Activated T-helper 1 cell treated with anti-CD3 and anti-CD28 coated beads, Interleukin-12 subunit alpha, Interleukin-12 subunit beta, Interleukin-2, Interleukin-4 antibody, amounts not matched to agents 30 ng/mL and 10 ng/mL and 1 ng/mL, durations not matched to agents 14 hours and 24 hours and 36 hours (primary cell): ENCODE data around the gene TRIM52. TPM values are rescaled to one million over a fixed set of nuclear protein-coding genes. Genes with fewer than 3 reads are reported as not detected.
"Not testable (repeated sequence)": the region's sequence is repeated elsewhere in the genome, so short reads cannot be mapped to it uniquely, and the experiment has no call there.

Experiments used
- DNase-seq: peaks from one replicate; pipeline ENCODE4 v3.0.0; 2021; ENCODE audit warnings: low spot score
- H3K27ac Mint-ChIP-seq: one replicate; pipeline ENCODE4 v1.8.0; 2021; ENCODE audit warnings: mild to moderate bottlenecking, mixed read lengths
- H3K27me3 Mint-ChIP-seq: one replicate; pipeline ENCODE4 v1.8.0; 2022; ENCODE audit warnings: mild to moderate bottlenecking, moderate library complexity, mixed read lengths; ENCODE audit not compliant: insufficient read depth
- H3K36me3 Mint-ChIP-seq: one replicate; pipeline ENCODE4 v1.8.0; 2021; ENCODE audit warnings: low read depth, mixed read lengths
- H3K4me1 Mint-ChIP-seq: one replicate; pipeline ENCODE4 v1.8.0; 2021; ENCODE audit warnings: low read depth, mixed read lengths
- H3K4me3 Mint-ChIP-seq: one replicate; pipeline ENCODE4 v1.8.0; 2021; ENCODE audit warnings: mild to moderate bottlenecking, moderate library complexity, mixed read lengths
- H3K9me3 Mint-ChIP-seq: one replicate; pipeline ENCODE4 v1.8.0; 2021; ENCODE audit warnings: mixed read lengths
- intact Hi-C: fragments of 100-400 bp; cut with micrococcal nuclease; formaldehyde crosslinking; loops from one replicate; pipeline ENCODE4 v1.15.1; 2024
- total RNA-seq: library from RNA; stranded (reverse); gene quantifications from 2 replicates; pipeline ENCODE4 v1.2.3, GENCODE V29; 2022

Gene TRIM52
- total RNA-seq, 1 donor from 2014 or later = 15.3 TPM

DNA sequence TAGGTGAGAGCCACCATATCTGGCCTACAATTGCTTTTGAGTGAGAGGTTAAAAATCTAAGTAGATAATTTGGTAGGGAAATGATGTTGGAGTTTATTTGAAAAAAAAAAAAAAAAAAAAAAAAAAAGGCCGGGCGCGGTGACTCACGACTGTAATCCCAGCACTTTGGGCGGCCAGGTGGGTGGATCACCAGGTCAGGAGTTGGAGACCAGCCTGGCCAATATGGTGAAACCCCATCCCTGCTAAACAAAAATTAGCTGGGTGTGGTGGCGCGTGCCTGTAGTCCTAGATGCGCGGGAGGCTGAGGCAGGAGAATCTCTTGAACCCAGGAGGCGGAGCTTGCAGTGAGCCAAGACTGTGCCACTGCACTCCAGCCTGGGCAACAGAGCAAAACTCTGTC, 46.7 kb downstream of the TRIM52 start:
- H3K27me3 Mint-ChIP-seq, intact Hi-C loops, H3K9me3 Mint-ChIP-seq, H3K27ac Mint-ChIP-seq, H3K4me3 Mint-ChIP-seq, DNase-seq, H3K36me3 Mint-ChIP-seq: not testable (repeated sequence)
- peaks cover 24% of the 10 kb centered on the region for H3K4me1 Mint-ChIP-seq

DNA sequence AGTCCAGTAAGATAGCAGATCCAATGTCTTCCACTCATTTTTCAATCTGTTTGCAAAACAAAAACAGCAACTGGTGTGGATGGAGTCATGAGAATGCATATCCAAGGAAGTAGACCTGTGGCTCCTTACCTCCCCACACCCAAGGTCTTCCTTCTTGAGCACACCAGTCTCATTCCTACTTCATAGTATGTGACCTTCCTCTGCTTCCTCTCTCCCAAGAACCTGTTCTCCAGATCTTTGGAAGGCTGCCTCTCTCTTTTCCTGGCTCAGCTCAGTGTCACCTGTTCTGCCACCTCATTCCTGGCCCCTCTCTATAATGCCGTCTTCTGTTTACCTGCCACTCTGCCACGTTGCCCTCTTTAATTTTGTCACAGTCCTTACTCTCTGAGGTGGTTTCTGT, 48.0 kb downstream of the TRIM52 start:
- no peak for DNase-seq
- intact Hi-C loops = no loop called here
- Mint-ChIP-seq H3K36me3 (no peaks in the 10 kb centered on the region), H3K27ac (no peak overlapping the region), H3K4me3 (no peak overlapping the region), H3K4me1 (peaks cover 22% of the 10 kb centered on the region), H3K27me3 (peaks cover 6% of the 10 kb centered on the region), H3K9me3 (no peaks in the 10 kb centered on the region)

DNA sequence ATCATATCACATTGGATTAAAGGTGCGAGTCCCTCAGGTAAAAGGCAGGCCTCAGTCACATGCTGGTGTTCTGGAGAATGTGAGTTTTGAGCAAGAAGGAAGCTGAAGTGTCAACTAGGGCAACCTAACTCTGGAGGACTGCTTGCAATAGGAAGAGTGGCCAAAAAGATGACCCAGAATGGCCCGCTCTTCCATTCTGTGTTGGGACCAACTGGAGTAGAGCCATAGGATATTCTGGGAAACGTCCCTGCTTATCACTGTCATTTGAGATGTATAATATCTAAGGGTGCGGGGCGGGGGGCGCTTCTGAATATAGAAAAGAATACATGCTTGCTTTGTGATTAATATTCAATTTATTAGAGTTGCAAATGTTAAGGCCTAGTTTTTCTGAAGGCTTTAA, 48.9 kb downstream of the TRIM52 start:
- Mint-ChIP-seq H3K27me3 (peaks cover 7% of the 10 kb centered on the region), H3K27ac (no peak overlapping the region), H3K4me1 (peaks cover 21% of the 10 kb centered on the region), H3K4me3 (no peak overlapping the region), H3K9me3 (no peaks in the 10 kb centered on the region), H3K36me3 (no peaks in the 10 kb centered on the region)
- intact Hi-C loops = no loop called here
- no peak for DNase-seq

DNA sequence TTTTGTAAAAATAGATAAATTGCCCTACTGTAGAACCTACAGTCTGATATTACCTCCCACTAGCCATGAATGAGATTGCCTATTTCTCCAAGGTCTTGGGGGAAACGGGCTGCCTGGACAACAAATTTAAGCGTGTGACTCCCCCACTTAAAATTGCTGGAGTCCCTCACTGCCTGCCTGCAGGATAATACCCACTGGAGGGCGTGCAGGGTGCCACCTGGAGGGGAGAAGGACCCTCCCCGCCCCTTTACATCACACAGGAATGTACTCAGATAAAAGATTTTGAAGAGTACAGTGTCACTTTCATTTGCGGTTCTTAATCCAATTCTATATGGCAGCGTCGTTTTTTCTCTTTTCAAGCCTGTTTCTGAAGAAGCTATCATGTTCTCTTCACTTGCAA, 49.7 kb downstream of the TRIM52 start:
- no peak overlapping the region for H3K4me3 Mint-ChIP-seq
- no peak overlapping the region for H3K27ac Mint-ChIP-seq
- no peaks in the 10 kb centered on the region for H3K9me3 Mint-ChIP-seq
- peaks cover 23% of the 10 kb centered on the region for H3K4me1 Mint-ChIP-seq
- intact Hi-C loops = no loop called here
- no peak for DNase-seq
- peaks cover 11% of the 10 kb centered on the region for H3K27me3 Mint-ChIP-seq
- peaks cover 3% of the 10 kb centered on the region for H3K36me3 Mint-ChIP-seq

DNA sequence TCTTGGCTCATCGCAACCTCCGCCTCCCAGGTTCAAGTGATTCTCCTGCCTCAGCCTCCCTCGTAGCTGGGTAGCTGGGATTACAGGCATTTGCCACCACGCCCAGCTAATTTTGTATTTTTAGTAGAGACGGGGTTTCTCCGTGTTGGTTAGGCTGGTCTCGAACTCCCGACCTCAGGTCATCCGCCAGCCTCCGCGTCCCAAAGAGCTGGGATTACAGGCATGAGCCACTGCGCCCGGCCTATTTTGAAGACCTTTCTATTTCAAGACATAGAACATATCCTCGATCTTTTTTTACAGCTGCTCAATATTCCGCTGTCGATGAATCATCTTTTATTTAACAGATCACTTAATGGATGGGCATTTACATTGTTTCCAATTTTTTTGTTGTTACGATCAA, 50.2 kb downstream of the TRIM52 start:
- H3K27ac Mint-ChIP-seq, H3K9me3 Mint-ChIP-seq, DNase-seq, intact Hi-C loops, H3K4me3 Mint-ChIP-seq, H3K36me3 Mint-ChIP-seq: not testable (repeated sequence)
- Mint-ChIP-seq H3K4me1 (peaks cover 25% of the 10 kb centered on the region), H3K27me3 (peaks cover 16% of the 10 kb centered on the region)

DNA sequence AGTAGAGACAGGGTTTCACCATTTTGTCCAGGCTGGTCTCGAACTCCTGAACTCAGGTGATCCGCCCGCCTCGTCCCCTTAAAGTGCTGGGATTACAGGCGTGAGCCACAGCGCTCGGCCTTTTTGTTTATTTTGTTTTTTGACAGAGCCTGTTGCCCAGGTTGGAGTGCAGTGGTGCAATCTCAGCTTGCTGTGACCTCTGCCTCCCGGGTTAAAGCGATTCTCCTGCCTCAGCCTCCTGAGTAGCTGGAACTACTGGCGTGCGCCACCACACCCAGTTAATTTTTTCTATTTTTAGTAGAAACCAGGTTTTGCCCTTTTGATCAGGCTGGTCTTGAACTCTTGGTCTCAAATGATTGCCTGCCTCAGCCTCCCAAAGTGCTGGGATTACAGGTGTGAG, 50.8 kb downstream of the TRIM52 start:
- peaks cover 29% of the 10 kb centered on the region for H3K4me1 Mint-ChIP-seq
- H3K4me3 Mint-ChIP-seq, H3K9me3 Mint-ChIP-seq, H3K27ac Mint-ChIP-seq, DNase-seq, H3K36me3 Mint-ChIP-seq, intact Hi-C loops: not testable (repeated sequence)
- peaks cover 19% of the 10 kb centered on the region for H3K27me3 Mint-ChIP-seq

DNA sequence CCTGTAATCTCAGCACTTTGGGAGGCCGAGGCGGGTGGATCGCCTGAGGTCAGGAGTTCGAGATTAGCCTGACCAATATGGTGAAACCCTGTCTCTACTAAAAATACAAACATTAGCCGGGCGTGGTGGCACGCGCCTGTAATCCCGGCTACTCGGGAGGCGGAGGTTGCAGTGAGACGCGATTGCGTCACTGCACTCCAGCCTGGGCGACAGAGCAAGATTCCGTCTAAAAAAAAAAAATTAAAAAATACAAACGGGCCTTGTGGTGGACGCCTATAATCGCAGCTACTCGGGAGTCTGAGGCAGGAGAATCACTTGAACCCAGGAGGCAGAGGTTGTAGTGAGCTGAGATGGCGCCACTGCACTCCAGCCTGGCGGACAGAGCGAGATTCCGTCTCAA, 51.9 kb downstream of the TRIM52 start:
- intact Hi-C loops = loop anchor here (5.0 kb wide), 1 partner anchor 33 kb away; the partner anchor contains the start of gene RACK1
- not testable (repeated sequence) for H3K9me3 Mint-ChIP-seq, DNase-seq

DNA sequence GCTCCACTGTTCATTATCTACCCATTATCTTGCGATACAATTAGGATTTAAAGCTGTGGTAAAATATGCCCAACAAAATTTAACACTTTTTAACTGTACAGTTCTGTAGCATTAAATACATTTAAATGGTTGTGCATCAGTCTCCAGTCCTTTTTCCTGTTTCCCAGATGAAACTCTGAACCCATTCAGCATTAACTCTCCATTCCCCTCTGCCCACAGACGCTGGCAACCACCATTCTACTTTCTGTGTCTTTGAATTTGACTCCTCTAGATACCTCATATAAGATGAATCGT, 53.0 kb downstream of the TRIM52 start:
- intact Hi-C loops = loop anchor here (1.0 to 5.0 kb wide), 7 partner anchors 10 to 53 kb away; partner anchors contain the start of genes RACK1 and TRIM52
- DNase-seq = no peak
- H3K36me3 Mint-ChIP-seq = peaks cover 3% of the 10 kb centered on the region
- H3K27me3 Mint-ChIP-seq = peaks cover 27% of the 10 kb centered on the region
- H3K27ac Mint-ChIP-seq = peak overlapping the region; percentile 95
- H3K9me3 Mint-ChIP-seq = no peaks in the 10 kb centered on the region
- peaks cover 34% of the 10 kb centered on the region for H3K4me1 Mint-ChIP-seq
- peak overlapping the region; percentile 89 for H3K4me3 Mint-ChIP-seq

More for the DNA sequence above, 51.9 kb downstream of the TRIM52 start:
- Mint-ChIP-seq H3K27me3 (peaks cover 22% of the 10 kb centered on the region), H3K4me1 (peaks cover 29% of the 10 kb centered on the region)
- not testable (repeated sequence) for H3K36me3 Mint-ChIP-seq, H3K4me3 Mint-ChIP-seq, H3K27ac Mint-ChIP-seq

DNA sequence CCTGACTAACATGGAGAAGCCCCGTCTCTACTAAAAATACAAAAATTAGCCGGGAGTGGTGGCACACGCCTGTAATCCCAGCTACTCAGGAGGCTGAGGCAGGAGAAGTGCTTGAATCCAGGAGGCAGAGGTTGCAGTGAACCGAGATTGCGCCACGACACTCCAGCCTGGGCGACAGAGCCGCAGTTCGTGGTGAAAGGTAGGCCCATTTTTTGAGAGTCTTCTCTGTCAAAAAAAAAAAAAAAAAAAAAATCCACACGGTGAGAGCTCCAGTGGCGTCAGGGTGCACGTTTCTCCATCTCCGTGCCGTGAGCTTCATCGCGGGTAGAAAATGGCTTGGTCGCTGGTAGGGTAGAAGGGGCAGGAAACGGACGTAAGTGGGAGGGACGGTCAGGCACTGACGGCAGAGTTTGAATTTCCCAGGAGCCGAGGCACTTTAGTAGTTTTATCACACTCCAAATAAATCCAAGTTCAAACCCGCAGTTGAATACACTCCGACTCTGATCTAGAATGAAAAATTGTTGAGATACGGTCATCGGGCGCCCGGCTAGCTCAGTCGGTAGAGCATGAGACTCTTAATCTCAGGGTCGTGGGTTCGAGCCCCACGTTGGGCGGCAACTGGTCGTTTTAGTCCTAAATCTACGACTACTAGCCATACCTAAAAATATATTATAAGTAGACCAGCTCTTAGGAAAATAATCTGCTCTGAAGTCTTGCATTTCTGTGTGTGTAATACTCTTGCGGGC, 53.6 kb downstream of the TRIM52 start:
- H3K36me3 Mint-ChIP-seq = peaks cover 3% of the 10 kb centered on the region
- intact Hi-C loops = loop anchor here (1.0 to 5.0 kb wide), 7 partner anchors 11 to 54 kb away; partner anchors contain the start of genes RACK1 and TRIM52
- DNase-seq = peak; percentile 59

DNA sequence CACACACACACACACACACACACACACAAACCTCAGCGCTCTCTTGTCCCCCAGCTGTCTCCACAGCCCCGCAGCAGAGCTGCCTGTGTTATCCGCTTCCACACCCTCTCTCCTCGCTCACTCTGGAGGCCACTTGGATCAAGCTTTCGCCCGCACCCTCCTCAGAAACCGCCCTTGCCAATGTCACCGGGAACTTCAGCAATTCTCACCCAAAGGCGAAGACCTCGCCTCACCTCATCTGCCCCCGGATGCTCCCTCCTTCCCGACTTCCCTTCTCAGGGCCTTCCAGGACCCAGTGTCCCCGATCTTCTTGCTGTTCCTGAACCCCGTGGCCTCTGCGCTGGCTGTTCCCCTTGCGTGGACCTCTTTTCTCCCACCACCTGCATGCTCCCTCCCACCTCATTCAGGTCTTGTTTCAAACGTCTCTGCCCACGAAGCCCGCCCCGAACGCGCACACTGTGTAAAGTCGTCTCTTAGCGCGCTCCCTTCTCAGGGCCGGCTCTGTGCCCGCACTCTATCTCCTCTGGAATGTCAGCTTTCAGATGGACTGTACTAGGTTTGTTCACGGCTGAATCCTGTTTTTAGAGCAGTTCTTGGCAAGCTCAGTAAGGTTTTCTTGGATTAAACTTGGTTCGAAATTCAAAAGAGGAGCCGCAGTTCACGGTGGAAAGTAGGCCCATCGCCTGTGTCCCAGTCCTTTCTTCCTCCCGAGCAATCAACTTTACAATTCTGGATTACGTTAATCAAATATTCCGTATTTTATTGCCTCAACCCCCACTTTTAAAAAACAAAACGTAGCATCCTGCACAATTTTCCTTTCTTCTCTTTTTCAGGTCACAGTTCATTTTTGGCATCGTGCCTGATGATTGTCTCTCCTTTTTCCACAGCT, 54.9 kb downstream of the TRIM52 start:
- H3K9me3 Mint-ChIP-seq = no peaks in the 10 kb centered on the region
- peaks cover 3% of the 10 kb centered on the region for H3K36me3 Mint-ChIP-seq
- peaks cover 34% of the 10 kb centered on the region for H3K4me1 Mint-ChIP-seq
- DNase-seq = no peak
- H3K4me3 Mint-ChIP-seq = peak overlapping the region; percentile 89
- H3K27me3 Mint-ChIP-seq = peaks cover 37% of the 10 kb centered on the region
- H3K27ac Mint-ChIP-seq = peak overlapping the region; percentile 95
- intact Hi-C loops = loop anchor here (2.0 to 5.0 kb wide), 3 partner anchors 33 to 45 kb away; partner anchors contain the start of gene RACK1

More for the DNA sequence above, 53.6 kb downstream of the TRIM52 start:
- Mint-ChIP-seq H3K4me1 (peaks cover 34% of the 10 kb centered on the region), H3K4me3 (peak overlapping the region; percentile 89), H3K27me3 (peaks cover 28% of the 10 kb centered on the region), H3K9me3 (no peaks in the 10 kb centered on the region), H3K27ac (peak overlapping the region; percentile 95)

Other genes with a start within 250 kb of the TRIM52 start
- not detected in 2 replicates for gene BTNL9, start 220.9 kb downstream of the TRIM52 start, total RNA-seq
- not detected in 2 replicates for gene OR2V1, start 130.0 kb downstream of the TRIM52 start, total RNA-seq
- gene OR2V2, start 113.6 kb downstream of the TRIM52 start, total RNA-seq = not detected in 2 replicates
- 1.5 and 1.8 TPM in 2 replicates for gene TRIM7, start 55.9 kb downstream of the TRIM52 start, total RNA-seq
- 31.8 and 34.8 TPM in 2 replicates for gene TRIM41, start 37.9 kb downstream of the TRIM52 start, total RNA-seq
- gene RACK1, start 17.2 kb downstream of the TRIM52 start, total RNA-seq = 2,098 and 2,121 TPM in 2 replicates
- not detected in 2 replicates for gene OR4F3, start 106.1 kb upstream of the TRIM52 start, total RNA-seq